Stimulated activated CD8-positive, alpha-beta memory T cell treated with anti-CD3 and anti-CD28 coated beads, Interleukin-15, amount 100 ng/mL, for 1 hour (primary cell): Measurements from ENCODE around the gene KCTD16.

ENCODE experiments used
- DNase-seq: peaks from one replicate; pipeline ENCODE4 v3.0.0-alpha.2; 2020; ENCODE audit warnings: low read depth

KCTD16 gene

GRCh38 chr5:144166696-144167095, 4.0 kb upstream of the KCTD16 start:
- no peak for DNase-seq

- DNase-seq = no peak
Observed at GRCh38 chr5:144167998-144168397, 2.7 kb upstream of the KCTD16 start.

- DNase-seq = no peak
Observed at GRCh38 chr5:144169904-144170275, 783 bp upstream of the KCTD16 start.

GRCh38 chr5:144173766-144174165, 3.1 kb downstream of the KCTD16 start:
- no peak for DNase-seq

GRCh38 chr5:144177548-144177947, 6.9 kb downstream of the KCTD16 start:
- DNase-seq = no peak

GRCh38 chr5:144179226-144179625, 8.6 kb downstream of the KCTD16 start:
- DNase-seq = no peak

- no peak for DNase-seq
Observed at GRCh38 chr5:144183254-144183889, 12.7 kb downstream of the KCTD16 start.

GRCh38 chr5:144187699-144188294, 17.1 kb downstream of the KCTD16 start:
- peak; percentile 57 for DNase-seq

- peak; percentile 49 for DNase-seq
Observed at GRCh38 chr5:144189800-144190429, 19.2 kb downstream of the KCTD16 start.

- no peak for DNase-seq
Observed at GRCh38 chr5:144191531-144191930, 20.9 kb downstream of the KCTD16 start.

GRCh38 chr5:144191998-144192397, 21.3 kb downstream of the KCTD16 start:
- no peak for DNase-seq

- DNase-seq = no peak
Observed at GRCh38 chr5:144192661-144193060, 22.0 kb downstream of the KCTD16 start.

GRCh38 chr5:144194144-144194543, 23.5 kb downstream of the KCTD16 start:
- DNase-seq = no peak

GRCh38 chr5:144195448-144195847, 24.8 kb downstream of the KCTD16 start:
- no peak for DNase-seq

- no peak for DNase-seq
Observed at GRCh38 chr5:144196612-144197011, 25.9 kb downstream of the KCTD16 start.

- no peak for DNase-seq
Observed at GRCh38 chr5:144198386-144198785, 27.7 kb downstream of the KCTD16 start.

- no peak for DNase-seq
Observed at GRCh38 chr5:144201588-144201987, 30.9 kb downstream of the KCTD16 start.

GRCh38 chr5:144202072-144202471, 31.4 kb downstream of the KCTD16 start:
- DNase-seq = no peak

- DNase-seq = no peak
Observed at GRCh38 chr5:144202726-144203125, 32.1 kb downstream of the KCTD16 start.

GRCh38 chr5:144203750-144204596, 33.3 kb downstream of the KCTD16 start:
- no peak for DNase-seq

GRCh38 chr5:144205141-144205551, 34.5 kb downstream of the KCTD16 start:
- DNase-seq = no peak

GRCh38 chr5:144206141-144206540, 35.5 kb downstream of the KCTD16 start:
- DNase-seq = no peak
